ENCODE results near the gene XPO6.

XPO6 gene

DNA sequence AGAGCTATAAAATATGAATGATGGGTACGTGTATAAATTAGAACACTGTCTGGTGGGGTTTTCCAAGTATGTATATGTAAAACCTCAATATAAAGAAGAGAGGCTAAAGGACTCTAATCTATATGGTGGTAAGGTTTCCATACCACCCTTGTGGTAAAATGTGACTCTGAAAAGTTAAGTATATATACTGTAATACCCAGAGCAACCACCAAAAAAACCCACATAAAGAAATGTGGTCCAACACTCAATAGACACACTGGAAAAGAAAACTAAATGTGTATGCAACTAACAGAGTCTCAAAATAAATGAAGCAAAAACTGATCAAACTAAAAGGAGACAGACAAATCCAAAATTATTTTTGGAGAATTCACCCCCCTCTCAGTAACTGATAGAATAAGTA lies 72.2 kb downstream of the XPO6 start:
- TF ChIP-seq CTCF (conservative IDR thresholded peaks at IDR 0.05; ENCODE audit: low read depth, low read length) = no peak
- H3K4me3 ChIP-seq (ENCODE audit: low read length) = no peak overlapping the region
- DNase-seq (ENCODE audit: low read depth) = no peak

- no peak overlapping the region for H3K4me3 ChIP-seq (ENCODE audit: low read length)
- DNase-seq (ENCODE audit: low read depth) = no peak
- no peak for TF ChIP-seq CTCF (conservative IDR thresholded peaks at IDR 0.05; ENCODE audit: low read depth, low read length)
Observed at GRCh38 chr16:28136751-28137434, 74.9 kb downstream of the XPO6 start.

DNA sequence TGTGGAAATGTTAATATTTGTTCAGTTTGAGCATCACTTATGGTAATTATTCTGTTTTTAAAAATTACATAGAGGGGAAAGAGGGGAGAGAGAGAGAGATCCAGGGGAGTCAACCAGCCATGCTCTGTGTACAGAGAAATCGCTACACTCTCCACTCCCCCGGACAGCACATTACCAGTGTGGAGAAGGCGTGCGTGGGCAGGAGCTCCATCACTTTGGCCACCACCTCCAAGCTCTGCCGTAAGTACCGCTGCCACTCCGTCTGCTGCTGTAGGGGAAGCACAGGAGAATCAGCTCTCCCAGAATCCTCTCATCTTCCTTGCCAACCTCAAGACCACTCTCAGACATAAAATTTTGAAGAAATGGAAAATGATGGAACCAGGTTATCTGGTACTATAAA lies 78.1 kb downstream of the XPO6 start:
- no peak for TF ChIP-seq CTCF (conservative IDR thresholded peaks at IDR 0.05; ENCODE audit: low read depth, low read length)

GRCh38 chr16:28131743-28132393 lies 79.9 kb downstream of the XPO6 start:
- no peak for TF ChIP-seq CTCF (conservative IDR thresholded peaks at IDR 0.05; ENCODE audit: low read depth, low read length)
- no peak for DNase-seq (ENCODE audit: low read depth)

More for the DNA sequence above, 78.1 kb downstream of the XPO6 start:
- no peak for DNase-seq (ENCODE audit: low read depth)
- H3K4me3 ChIP-seq (ENCODE audit: low read length) = no peak overlapping the region

DNA sequence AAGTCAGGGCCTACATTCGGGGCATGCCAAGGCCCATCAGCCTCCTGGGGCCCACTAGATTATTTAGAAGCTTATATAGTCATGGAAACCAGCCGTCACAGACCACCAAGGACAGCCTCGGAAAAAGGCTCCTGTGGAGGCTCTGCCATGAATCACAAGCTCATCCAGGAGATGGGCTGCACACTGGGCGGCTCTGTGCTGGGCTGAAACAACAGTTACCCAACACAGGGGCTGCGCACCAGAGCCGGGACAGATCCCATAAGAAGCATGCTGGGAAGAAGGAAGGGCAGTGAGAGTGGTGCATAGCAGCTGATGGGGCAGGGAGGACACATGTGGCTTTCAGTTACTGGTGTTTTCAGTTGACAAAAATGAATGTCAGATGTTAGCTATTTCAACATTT lies 80.6 kb downstream of the XPO6 start:
- no peak for DNase-seq (ENCODE audit: low read depth)
- no peak for TF ChIP-seq CTCF (conservative IDR thresholded peaks at IDR 0.05; ENCODE audit: low read depth, low read length)
- no peak overlapping the region for H3K4me3 ChIP-seq (ENCODE audit: low read length)

More at GRCh38 chr16:28131743-28132393, 79.9 kb downstream of the XPO6 start:
- H3K4me3 ChIP-seq (ENCODE audit: low read length) = no peak overlapping the region

DNA sequence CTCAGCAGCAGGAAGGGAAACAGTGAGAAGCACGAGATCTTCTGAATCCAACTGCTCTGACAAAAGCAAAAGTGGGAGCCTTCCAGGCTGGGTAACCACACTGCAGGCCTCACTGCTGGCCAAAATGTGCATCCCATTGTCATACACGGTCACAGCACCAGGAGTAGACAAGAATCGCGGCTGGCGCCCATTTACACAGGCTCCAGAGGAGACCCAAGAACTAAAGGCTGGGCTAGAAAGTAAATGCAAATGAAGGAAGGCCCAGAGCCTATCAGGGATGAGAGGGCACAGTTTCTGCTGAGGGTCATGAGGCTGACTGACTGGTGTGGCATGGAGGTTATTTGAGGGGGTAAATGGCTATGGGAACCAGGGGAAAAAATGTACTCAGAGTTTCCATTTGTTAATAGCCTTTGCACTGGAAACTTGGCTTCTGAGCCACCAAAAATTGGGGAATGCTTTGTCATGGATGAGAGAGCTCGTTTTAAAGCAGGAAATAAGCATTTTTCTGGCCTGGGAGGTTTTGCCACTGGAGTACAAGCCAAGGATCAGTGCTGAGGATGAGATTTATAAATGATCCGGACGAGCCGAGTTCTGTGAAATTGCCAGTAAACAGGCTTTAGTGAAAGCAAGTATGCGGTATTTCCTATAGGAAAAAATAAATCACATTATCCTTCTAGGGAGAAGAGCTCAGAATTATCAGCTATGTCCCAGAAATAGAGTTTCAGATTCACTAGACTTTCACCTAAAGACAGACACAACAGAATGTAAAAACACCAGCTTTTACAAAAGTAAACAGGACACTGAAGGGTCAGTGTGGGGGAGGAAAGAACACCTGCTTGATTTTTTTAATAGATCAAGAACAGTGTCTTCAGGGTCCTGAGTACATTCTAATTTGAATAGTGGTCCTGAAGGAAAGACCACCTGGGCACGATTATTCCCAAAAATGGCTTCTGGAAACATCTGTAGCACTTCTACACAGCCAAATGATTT lies 81.4 kb downstream of the XPO6 start:
- no peak for DNase-seq (ENCODE audit: low read depth)
- no peak for TF ChIP-seq CTCF (conservative IDR thresholded peaks at IDR 0.05; ENCODE audit: low read depth, low read length)
- no peak overlapping the region for H3K4me3 ChIP-seq (ENCODE audit: low read length)
